M059J (cell line): ENCODE measurements around the gene GFM1. TPM values are rescaled to one million over a fixed set of nuclear protein-coding genes. Genes with fewer than 3 reads are reported as not detected.

ENCODE experiments used
- DNase-seq: peaks from one replicate; pipeline ENCODE4 v3.0.0-alpha.2; 2012; ENCODE audit warnings: low read depth
- total RNA-seq: library from RNA; depleted of rRNA; stranded (reverse); fragments of >200 nt; shearing (Covaris generic); gene quantifications from 2 replicates; pipeline ENCODE4 v1.2.3, GENCODE V29; 2014; rRNA removed

Gene GFM1
- total RNA-seq, 1 experiment from 2014 or later, result 49.7 TPM

GRCh38 chr3:158727206-158728060 lies 83.1 kb downstream of the GFM1 start:
- DNase-seq, result peak; percentile 81

- no peak for DNase-seq
Measured at GRCh38 chr3:158728061-158728377, 83.7 kb downstream of the GFM1 start.

- DNase-seq, result no peak
Measured at GRCh38 chr3:158728851-158729250, 84.5 kb downstream of the GFM1 start.

- DNase-seq, result no peak
Measured at GRCh38 chr3:158731486-158731885, 87.2 kb downstream of the GFM1 start.

- peak; percentile 50 for DNase-seq
Measured at GRCh38 chr3:158731938-158732855, 87.9 kb downstream of the GFM1 start, which contains the start of gene RARRES1. Gene RARRES1, minus strand, starts transcription at chr3:158732457. Its CDS starts 42 bp downstream, at chr3:158732415.

GRCh38 chr3:158732856-158733200 lies 88.5 kb downstream of the GFM1 start:
- DNase-seq, result no peak

- DNase-seq, result no peak
Measured at GRCh38 chr3:158733656-158734055, 89.3 kb downstream of the GFM1 start.

- no peak for DNase-seq
Measured at GRCh38 chr3:158735296-158736033, 91.1 kb downstream of the GFM1 start.

- DNase-seq, result no peak
Measured at GRCh38 chr3:158737410-158737809, 93.1 kb downstream of the GFM1 start.

GRCh38 chr3:158737976-158738615 lies 93.8 kb downstream of the GFM1 start:
- DNase-seq, result no peak

- no peak for DNase-seq
Measured at GRCh38 chr3:158738653-158739052, 94.3 kb downstream of the GFM1 start.

- no peak for DNase-seq
Measured at GRCh38 chr3:158739078-158739477, 94.8 kb downstream of the GFM1 start.

GRCh38 chr3:158739661-158740060 lies 95.3 kb downstream of the GFM1 start:
- no peak for DNase-seq

Other genes starting within 250 kb of the GFM1 start
- 30.7 and 38.6 TPM in 2 replicates for gene MLF1, start 73.3 kb upstream of the GFM1 start, total RNA-seq
- gene LXN, start 28.1 kb downstream of the GFM1 start, total RNA-seq, result 0.25 TPM in 1 of 2 replicates, not detected in the other
- gene RARRES1, start 87.9 kb downstream of the GFM1 start, total RNA-seq, result 1.8 and 3.7 TPM in 2 replicates
- 139 and 180 TPM in 2 replicates for gene MFSD1, start 157.5 kb downstream of the GFM1 start, total RNA-seq